Retinal pigment epithelial cell (primary cell): ENCODE measurements around the gene GPRIN1.
"Not testable (repeated sequence)": the region's sequence is repeated elsewhere in the genome, so short reads cannot be mapped to it uniquely, and the experiment has no call there.

Source experiments
- DNase-seq: peaks from one replicate; pipeline ENCODE4 v3.0.0-alpha.2; 2010; ENCODE audit warnings: low read depth
- H3K4me3 ChIP-seq: 2 replicates; pipeline ENCODE4 v1.5.1; 2011; ENCODE audit warnings: mild to moderate bottlenecking, low read length, control low read depth, moderate library complexity
- CTCF ChIP-seq: conservative IDR thresholded peaks from 2 replicates; pipeline ENCODE4 v1.5.1; 2011; ENCODE audit warnings: low read depth, low read length, control low read depth, inconsistent platforms

GPRIN1 gene

GRCh38 chr5:176559683-176560082 is 50.3 kb downstream of the GPRIN1 start:
- DNase-seq = no peak
- no peak for TF ChIP-seq CTCF
- no peak overlapping the region for H3K4me3 ChIP-seq

GRCh38 chr5:176557846-176558245 is 52.1 kb downstream of the GPRIN1 start:
- TF ChIP-seq CTCF = no peak
- no peak for DNase-seq
- no peak overlapping the region for H3K4me3 ChIP-seq

- DNase-seq = no peak
- no peak for TF ChIP-seq CTCF
- H3K4me3 ChIP-seq = no peak overlapping the region
Measured at GRCh38 chr5:176553260-176554085, 56.5 kb downstream of the GPRIN1 start.

GRCh38 chr5:176552332-176552869 is 57.6 kb downstream of the GPRIN1 start:
- H3K4me3 ChIP-seq = no peak overlapping the region
- DNase-seq = no peak
- no peak for TF ChIP-seq CTCF

- not testable (repeated sequence) for DNase-seq, H3K4me3 ChIP-seq
Measured at GRCh38 chr5:176550937-176551336, 59.0 kb downstream of the GPRIN1 start.

- no peak overlapping the region for H3K4me3 ChIP-seq
- no peak for DNase-seq
- no peak for TF ChIP-seq CTCF
Measured at GRCh38 chr5:176550275-176550831, 59.6 kb downstream of the GPRIN1 start.

- no peak for TF ChIP-seq CTCF
- no peak overlapping the region for H3K4me3 ChIP-seq
- DNase-seq = no peak
Measured at GRCh38 chr5:176549871-176550270, 60.1 kb downstream of the GPRIN1 start.
